Bronchial epithelial cell (primary cell): ENCODE measurements around the gene VSTM2L. TPM values are rescaled to one million over a fixed set of nuclear protein-coding genes. Genes with fewer than 3 reads are reported as not detected.
A peak's percentile ranks its signal among the peaks of the same experiment; 100 is the strongest.

Experiments
- DNase-seq: peaks from one replicate; pipeline ENCODE4 v3.0.0-alpha.2; 2010; ENCODE audit warnings: low read depth
- FAIRE-seq: peaks from 2 replicates; lab custom pipeline; 2011; peaks lifted over from hg19 to GRCh38; lab: Jason Lieb, UNC
- H3K27me3 ChIP-seq: 2 replicates; pipeline ENCODE4 v1.5.1; 2011; ENCODE audit warnings: low read length; ENCODE audit not compliant: control insufficient read depth, insufficient read depth
- H3K36me3 ChIP-seq: 2 replicates; pipeline ENCODE4 v1.5.1; 2011; ENCODE audit warnings: low read length; ENCODE audit not compliant: control insufficient read depth, insufficient read depth
- H3K4me3 ChIP-seq: 2 replicates; pipeline ENCODE4 v1.5.1; 2011; ENCODE audit warnings: mild to moderate bottlenecking, low read depth, low read length, control low read depth
- total RNA-seq: library from RNA; depleted of rRNA; stranded (reverse); fragments of >200 nt; gene quantifications from 2 replicates; pipeline ENCODE4 v1.2.1, GENCODE V29; 2014
- TF ChIP-seq, protein P1 (sequence below): IDR thresholded peaks from 2 replicates; pipeline ENCODE4 v1.5.1; 2011; ENCODE audit warnings: mild to moderate bottlenecking, moderate library complexity, low read length, control low read depth, inconsistent platforms; ENCODE audit not compliant: insufficient read depth, severe bottlenecking

VSTM2L gene
- total RNA-seq, 1 donor from 2014 or later = 5.0 TPM

DNA sequence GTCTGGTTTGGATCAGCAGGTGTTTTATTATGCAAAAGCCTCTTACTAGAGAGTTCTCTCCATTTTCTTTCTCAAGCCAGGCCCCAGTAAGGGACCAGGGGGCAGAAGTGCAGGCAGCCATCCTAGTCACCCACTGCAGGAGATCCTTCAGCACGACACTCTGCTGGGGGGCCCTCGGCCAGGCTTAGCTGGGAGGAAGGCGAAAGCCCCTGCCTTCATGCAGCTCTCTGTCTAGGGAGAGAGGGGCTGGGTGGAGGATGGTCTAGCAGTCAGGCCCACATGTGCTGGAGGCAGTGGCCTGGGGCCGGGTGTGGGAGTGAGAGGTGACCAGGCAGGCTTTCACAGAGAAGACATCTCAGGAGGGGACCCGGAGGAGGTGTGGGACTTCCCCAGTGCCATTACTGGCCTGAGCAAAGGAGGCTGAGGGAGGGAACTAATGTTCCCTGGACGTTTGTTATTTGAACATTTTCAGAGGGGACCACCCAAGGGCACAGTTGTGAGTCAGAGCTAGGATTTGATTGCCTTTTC lies 33.5 kb upstream of the VSTM2L start:
- DNase-seq (no peak), FAIRE-seq (no peak)
- Histone ChIP-seq H3K27me3 (no peaks in the 10 kb centered on the region), H3K4me3 (no peak overlapping the region), H3K36me3 (peaks cover 7% of the 10 kb centered on the region)
- TF ChIP-seq, protein P1, sequence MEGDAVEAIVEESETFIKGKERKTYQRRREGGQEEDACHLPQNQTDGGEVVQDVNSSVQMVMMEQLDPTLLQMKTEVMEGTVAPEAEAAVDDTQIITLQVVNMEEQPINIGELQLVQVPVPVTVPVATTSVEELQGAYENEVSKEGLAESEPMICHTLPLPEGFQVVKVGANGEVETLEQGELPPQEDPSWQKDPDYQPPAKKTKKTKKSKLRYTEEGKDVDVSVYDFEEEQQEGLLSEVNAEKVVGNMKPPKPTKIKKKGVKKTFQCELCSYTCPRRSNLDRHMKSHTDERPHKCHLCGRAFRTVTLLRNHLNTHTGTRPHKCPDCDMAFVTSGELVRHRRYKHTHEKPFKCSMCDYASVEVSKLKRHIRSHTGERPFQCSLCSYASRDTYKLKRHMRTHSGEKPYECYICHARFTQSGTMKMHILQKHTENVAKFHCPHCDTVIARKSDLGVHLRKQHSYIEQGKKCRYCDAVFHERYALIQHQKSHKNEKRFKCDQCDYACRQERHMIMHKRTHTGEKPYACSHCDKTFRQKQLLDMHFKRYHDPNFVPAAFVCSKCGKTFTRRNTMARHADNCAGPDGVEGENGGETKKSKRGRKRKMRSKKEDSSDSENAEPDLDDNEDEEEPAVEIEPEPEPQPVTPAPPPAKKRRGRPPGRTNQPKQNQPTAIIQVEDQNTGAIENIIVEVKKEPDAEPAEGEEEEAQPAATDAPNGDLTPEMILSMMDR = no peak

DNA sequence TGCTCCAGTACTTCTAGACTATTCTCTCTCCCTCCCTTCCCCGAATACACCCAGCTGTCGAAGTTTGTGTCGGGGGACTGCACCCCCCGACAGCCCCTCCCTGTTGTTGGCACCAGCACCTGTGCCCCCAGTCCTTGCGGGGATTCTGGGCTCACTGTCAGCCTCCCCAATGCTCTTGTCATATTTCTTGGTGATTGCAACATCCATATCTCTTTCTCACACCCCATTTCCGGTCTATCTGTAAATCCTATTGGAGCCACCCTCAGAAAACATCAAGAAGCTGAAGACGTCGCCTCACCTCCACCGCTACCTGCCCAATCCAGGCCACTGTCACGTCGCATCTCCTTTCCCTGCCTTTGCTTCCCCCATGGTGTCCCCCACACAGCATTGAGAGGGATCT lies 32.6 kb upstream of the VSTM2L start:
- Histone ChIP-seq H3K27me3 (no peaks in the 10 kb centered on the region), H3K4me3 (no peak overlapping the region), H3K36me3 (peaks cover 7% of the 10 kb centered on the region)
- TF ChIP-seq, protein P1 = no peak
- no peak for DNase-seq
- peak; percentile 18 for FAIRE-seq

GRCh38 chr20:37871751-37872150 lies 31.2 kb upstream of the VSTM2L start:
- Histone ChIP-seq H3K27me3 (no peaks in the 10 kb centered on the region), H3K36me3 (peaks cover 3% of the 10 kb centered on the region), H3K4me3 (no peak overlapping the region)
- TF ChIP-seq, protein P1 = no peak
- FAIRE-seq (no peak), DNase-seq (no peak)

- peaks cover 3% of the 10 kb centered on the region for H3K36me3 ChIP-seq
- DNase-seq = no peak
- no peaks in the 10 kb centered on the region for H3K27me3 ChIP-seq
- H3K4me3 ChIP-seq = no peak overlapping the region
- FAIRE-seq = no peak
- TF ChIP-seq, protein P1 = no peak
These were observed 30.8 kb upstream of the VSTM2L start for GRCh38 chr20:37872161-37872560.

GRCh38 chr20:37873884-37874283 lies 29.0 kb upstream of the VSTM2L start:
- no peak for DNase-seq
- H3K27me3 ChIP-seq = no peaks in the 10 kb centered on the region
- no peaks in the 10 kb centered on the region for H3K36me3 ChIP-seq
- TF ChIP-seq, protein P1 = no peak
- FAIRE-seq = no peak
- no peak overlapping the region for H3K4me3 ChIP-seq
